ENCODE data around the gene SYT13. TPM values are rescaled to one million over a fixed set of nuclear protein-coding genes. Genes with fewer than 3 reads are reported as not detected.
"Not testable (repeated sequence)": the region's sequence is repeated elsewhere in the genome, so short reads cannot be mapped to it uniquely, and the experiment has no call there.

Gene SYT13
- total RNA-seq, 1 experiment from 2014 or later: 120 TPM

DNA sequence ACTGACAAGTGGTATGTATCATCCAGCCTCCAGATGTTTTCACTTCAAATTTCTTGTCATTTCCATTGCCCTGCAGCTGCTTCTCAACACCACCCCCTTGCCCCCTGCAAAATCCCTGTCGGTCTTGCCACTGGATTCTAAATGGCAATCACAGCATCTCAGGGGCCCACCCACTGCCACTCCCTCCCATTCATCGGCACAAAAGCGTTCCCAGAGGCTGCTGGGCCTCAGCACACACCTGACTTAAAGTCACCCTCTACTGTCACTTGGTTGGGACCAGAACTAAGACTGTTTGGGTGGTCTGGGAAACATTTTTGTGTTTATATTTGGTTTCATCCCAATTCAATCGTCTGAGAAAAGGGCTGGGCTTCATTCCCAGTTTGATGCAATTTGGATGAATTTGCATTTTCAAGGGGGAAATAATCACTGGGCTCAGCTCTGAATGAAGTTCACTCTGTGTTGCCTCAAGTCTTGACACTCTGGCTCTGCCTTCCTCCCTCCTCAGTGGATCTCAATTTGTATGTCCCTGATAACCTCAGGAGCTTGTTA is 27.1 kb downstream of the SYT13 start:
- in situ Hi-C loops (cut with HindIII; ENCODE audit: low pct_unique_long_range_greater_than_20kb, low sequenced_read_pairs): no loop called here
- DNase-seq (ENCODE audit: low read depth): no peak

DNA sequence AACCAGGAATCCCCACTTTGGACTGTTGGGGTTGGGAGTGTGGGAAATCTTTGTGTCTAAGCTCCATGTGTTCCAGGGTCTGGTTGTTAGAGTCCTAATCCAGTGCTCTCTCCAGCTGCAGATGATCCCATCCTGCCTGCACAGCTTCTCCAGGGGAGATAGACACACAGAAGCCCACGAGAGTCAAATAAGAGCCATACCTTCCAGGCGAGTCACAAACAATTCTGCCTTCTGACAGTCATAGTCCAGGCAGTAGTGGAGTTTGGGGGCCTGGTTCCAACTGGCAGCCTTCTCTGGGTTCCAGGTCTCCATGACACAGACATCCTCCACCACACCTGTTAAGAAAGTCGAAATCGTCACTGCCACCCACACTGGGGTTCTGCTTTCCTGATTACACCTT is 32.1 kb downstream of the SYT13 start:
- DNase-seq (ENCODE audit: low read depth): no peak
- in situ Hi-C loops (cut with HindIII; ENCODE audit: low pct_unique_long_range_greater_than_20kb, low sequenced_read_pairs): no loop called here

DNA sequence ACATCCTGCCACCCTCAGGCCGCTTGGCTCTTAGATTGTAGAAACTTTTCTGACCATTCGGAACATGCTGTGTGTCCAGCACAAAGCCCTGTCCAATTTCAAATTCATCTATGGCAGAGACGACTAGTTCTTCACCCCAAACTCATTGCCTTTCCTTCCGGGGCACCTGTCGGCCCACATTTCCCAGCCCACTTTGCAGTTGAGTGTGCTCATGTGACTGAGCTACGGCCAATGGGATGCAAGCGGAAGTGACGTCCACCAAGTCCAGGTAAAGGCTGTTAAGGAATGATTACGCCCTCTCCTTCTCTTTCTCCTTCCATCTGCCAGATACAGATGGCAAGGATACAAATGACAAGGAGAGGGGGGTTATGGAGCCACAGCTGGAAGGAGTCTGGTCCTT is 32.5 kb downstream of the SYT13 start:
- DNase-seq (ENCODE audit: low read depth): no peak
- in situ Hi-C loops (cut with HindIII; ENCODE audit: low pct_unique_long_range_greater_than_20kb, low sequenced_read_pairs): no loop called here

DNA sequence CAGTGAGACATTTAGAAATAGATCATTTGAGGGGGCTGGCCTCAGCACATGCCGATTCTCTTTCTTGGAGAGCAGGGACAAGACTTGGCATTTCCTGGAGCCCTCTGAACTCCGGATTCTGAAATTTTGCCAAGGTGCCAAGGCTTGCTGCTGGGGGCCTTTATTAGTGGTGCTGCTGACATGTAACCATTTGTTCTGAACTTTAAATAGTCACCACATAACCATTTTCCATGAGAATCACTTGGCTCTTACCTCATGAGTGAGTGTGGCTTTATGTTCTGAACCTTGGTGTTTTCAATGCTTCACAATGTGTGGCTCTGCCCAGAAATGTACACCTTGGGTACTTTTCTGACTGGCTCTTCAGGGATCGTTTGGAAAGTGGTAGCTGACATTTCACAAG is 33.3 kb downstream of the SYT13 start:
- in situ Hi-C loops (cut with HindIII; ENCODE audit: low pct_unique_long_range_greater_than_20kb, low sequenced_read_pairs): no loop called here

DNA sequence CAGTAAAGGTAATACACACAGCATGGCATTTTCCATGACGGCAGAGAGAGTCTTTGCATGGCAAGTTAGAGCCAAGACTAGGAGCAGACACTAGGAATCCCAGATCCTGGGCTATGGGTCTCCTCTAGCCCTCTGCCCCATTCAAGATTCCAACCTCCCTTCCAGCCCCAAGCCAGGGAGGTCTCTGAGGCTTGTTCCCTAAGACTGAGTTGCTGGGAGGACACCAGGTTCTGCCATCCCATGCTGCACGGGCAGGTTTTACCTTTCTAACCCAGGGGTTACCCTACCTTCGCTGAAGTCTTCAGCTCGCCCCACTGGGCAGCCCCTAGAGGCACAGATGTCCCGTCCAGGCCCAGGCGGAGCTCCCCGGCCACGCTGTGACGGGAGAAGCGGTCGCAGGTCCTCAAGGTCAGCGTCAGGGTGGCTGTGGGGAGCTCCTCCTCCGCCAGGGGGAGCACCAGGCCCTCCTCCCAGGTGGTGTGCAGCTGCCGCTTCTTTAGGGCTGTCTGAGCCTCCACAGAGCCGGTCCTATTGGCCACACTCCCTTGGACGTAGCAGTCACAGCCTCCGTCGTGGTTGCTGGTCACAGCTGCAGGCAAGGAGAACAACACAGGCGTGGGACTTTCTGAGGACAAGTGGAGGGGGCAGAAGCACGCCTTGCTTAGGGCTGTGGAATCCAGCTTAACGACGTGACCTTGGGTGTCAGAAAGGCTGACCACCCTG is 33.8 kb downstream of the SYT13 start:
- no peak for DNase-seq (ENCODE audit: low read depth)

More for the DNA sequence above, 33.3 kb downstream of the SYT13 start:
- no peak for DNase-seq (ENCODE audit: low read depth)

DNA sequence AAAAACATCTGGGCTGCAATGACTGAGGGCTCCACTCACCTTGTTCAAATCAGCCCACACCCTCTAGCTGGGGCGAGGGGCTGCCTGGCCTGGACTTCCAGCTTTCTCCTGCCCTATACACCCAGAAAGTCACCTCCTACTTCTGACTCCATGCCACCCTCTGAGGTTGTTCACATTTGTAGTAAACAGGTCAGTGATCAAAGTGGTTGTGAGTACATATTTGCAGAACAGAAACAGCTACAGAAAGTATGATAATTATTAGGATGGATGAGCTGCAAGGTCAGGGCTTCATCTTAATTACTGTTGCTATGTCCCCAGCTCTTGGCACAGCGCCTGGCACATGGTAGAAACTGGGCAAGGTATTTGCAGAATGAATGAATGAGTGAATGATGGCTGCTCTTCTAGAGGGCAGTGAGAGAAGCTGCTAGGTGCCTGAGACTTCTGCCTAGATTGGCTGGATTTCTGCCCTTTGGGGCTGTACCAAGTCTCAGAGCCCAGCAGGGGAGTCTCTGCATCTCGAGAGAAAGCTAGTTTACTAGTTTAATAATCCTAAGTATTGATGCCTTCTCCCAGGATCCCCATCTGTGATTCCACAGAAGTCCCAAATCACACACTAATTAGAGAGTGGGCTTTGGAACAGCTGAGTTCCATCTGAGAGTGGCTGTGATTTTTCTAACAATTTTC is 36.0 kb downstream of the SYT13 start:
- in situ Hi-C loops (cut with HindIII; ENCODE audit: low pct_unique_long_range_greater_than_20kb, low sequenced_read_pairs): no loop called here
- DNase-seq (ENCODE audit: low read depth): no peak

More for the DNA sequence above, 33.8 kb downstream of the SYT13 start:
- in situ Hi-C loops (cut with HindIII; ENCODE audit: low pct_unique_long_range_greater_than_20kb, low sequenced_read_pairs): no loop called here

DNA sequence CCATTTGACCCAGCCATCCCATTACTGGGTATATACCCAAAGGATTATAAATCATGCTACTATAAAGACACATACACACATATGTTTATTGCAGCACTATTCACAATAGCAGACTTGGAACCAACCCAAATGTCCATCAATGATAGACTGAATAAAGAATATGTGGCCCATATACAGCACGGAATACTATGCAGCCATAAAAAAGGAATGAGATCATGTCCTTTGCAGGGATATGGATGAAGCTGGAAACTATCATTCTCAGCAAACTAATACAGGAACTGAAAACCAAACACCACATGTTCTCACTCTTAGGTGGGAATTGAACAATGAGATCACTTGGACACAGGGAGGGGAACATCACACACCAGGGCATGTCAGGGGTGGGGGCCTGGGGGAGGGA is 36.8 kb downstream of the SYT13 start:
- in situ Hi-C loops (cut with HindIII; ENCODE audit: low pct_unique_long_range_greater_than_20kb, low sequenced_read_pairs); DNase-seq (ENCODE audit: low read depth): not testable (repeated sequence)

DNA sequence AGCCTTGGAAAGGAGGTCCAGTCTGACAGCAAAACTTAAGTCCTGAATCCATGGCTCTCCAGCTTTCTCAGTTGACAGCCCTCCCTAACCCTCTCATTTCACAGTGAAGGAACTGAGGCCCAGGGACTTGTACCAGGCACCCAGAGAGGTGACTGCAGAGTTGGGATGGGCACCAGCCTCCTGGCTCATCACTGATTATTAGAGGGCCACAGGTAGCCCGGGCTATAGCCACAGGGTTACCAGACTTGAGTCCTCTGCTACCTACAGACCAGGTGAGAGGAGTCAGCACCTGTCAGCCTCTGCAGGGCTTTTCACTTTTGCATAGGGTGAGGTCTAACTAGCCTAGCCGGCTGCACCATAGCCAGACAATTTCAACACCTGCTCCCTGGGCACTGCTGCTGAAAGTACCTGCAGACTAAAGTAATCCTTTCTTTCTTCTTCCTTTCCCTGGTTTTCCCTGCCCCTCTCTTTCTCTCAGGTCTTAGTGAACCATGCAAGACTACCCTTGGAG is 37.6 kb downstream of the SYT13 start:
- DNase-seq (ENCODE audit: low read depth): no peak
- in situ Hi-C loops (cut with HindIII; ENCODE audit: low pct_unique_long_range_greater_than_20kb, low sequenced_read_pairs): no loop called here

DNA sequence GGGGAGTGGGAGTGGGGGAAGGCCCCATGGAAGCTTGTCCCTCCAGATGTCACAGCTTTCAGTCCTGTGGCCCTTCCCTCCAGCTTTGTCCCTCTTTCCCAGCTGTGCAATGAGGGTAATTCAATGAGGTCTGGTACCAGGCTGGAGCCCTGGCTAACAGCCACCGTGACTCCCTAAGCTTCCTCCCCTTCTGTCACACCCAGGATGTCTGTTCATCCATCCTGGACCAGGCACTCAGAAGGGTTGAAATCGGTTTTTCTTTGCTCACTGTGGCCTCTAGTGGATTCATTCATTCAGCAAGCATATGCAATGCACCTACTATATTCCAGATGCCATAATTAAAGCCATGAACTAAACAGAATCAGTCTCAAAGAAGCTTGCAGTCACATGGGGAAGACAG is 38.7 kb downstream of the SYT13 start:
- DNase-seq (ENCODE audit: low read depth): no peak
- in situ Hi-C loops (cut with HindIII; ENCODE audit: low pct_unique_long_range_greater_than_20kb, low sequenced_read_pairs): no loop called here

DNA sequence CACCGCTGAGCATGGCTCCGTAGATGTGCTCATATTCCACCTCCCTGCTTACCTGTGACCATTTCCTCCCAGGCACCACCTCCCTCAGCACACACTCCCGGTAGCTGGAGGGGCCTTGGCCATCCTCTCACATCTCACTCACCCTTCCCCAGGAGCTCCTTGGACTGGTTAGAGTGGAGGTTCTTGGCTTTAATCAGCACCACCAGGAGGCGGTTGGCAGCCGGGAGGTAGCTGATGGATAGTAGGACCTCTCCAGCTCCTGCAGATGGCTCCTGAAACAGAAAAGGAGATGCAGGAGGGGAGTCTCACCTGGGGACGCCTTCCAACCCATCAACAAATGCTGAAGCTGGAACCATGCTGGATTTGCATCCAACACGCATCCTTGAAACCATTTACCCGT is 39.9 kb downstream of the SYT13 start:
- in situ Hi-C loops (cut with HindIII; ENCODE audit: low pct_unique_long_range_greater_than_20kb, low sequenced_read_pairs): no loop called here
- DNase-seq (ENCODE audit: low read depth): no peak

DNA sequence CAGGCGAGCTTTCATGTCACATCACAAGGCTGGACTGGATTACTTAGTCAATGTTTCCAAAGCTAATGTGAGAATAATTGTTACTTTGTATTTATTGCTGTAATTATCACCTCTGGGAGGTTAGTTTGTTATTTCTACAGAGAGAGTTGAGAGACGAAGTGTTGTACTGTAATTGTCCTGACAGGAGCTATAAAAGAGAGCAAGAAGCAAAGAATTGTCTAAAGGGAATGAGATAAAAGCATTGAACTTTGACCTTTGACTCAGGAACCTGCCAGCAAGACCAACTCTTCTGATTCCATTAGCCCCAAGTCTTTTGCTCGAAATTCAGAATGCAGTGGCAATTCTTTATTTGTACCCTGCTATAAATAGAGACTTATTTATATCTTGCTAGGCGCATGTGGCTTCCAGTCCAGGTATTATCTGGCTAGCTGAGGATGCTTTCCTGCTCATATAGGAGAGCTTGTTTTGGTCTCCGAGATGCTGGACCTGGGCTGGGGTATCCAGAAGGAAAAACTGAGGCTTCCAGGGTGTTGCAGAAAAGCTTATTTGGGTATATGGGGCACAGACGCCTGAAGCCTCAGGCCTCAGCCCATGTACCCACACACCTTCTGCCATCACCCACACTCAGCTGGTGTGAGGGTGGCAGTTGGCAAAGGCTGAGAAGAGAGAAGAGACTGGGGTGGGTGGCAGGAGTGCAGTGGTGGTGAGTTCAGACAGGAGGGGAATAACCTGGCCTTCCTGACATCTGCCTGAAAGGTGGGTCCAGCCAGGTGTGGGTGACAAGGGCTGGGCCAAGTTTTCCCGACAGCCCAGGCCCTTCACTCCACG is 40.7 kb downstream of the SYT13 start:
- no peak for DNase-seq (ENCODE audit: low read depth)
- in situ Hi-C loops (cut with HindIII; ENCODE audit: low pct_unique_long_range_greater_than_20kb, low sequenced_read_pairs): no loop called here

DNA sequence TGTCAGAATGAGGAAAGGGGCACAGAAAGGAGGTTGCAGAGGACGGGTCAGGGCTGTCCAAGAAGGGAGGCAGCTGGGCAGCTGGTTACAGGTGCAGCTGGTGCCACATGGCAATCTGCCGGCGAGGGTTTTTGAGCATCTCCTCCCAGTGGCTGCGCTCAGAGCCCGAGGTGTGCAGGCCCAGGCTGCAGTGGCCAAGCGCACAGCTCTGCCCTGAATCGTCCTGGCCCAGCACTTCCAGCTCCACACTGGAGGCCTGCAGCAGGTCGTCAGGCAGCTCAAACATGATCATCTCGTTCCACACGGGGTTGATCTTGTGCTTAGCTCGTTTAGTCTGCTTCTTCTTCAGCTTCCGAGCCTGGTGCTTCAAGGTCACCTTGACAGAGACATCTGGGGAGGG is 42.2 kb downstream of the SYT13 start:
- no peak for DNase-seq (ENCODE audit: low read depth)
- in situ Hi-C loops (cut with HindIII; ENCODE audit: low pct_unique_long_range_greater_than_20kb, low sequenced_read_pairs): no loop called here

DNA sequence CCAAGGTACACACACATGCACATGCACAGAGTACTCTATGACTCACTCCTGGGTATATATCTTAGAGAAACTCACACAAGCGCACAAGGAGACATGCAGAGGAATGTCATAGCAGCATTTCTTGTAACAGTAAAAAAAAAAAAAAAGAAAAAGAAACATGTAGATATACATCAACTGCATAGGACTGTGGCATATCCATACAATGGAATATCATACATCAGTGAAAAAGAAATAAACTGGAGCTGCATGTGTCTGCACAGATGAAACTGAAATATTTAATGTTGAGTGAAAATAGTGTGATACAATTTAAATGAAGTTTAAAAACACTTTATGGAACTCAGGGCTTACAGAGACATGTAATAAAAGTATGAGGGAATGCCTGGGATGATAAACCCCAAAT is 46.4 kb downstream of the SYT13 start:
- DNase-seq (ENCODE audit: low read depth): no peak
- in situ Hi-C loops (cut with HindIII; ENCODE audit: low pct_unique_long_range_greater_than_20kb, low sequenced_read_pairs): no loop called here

DNA sequence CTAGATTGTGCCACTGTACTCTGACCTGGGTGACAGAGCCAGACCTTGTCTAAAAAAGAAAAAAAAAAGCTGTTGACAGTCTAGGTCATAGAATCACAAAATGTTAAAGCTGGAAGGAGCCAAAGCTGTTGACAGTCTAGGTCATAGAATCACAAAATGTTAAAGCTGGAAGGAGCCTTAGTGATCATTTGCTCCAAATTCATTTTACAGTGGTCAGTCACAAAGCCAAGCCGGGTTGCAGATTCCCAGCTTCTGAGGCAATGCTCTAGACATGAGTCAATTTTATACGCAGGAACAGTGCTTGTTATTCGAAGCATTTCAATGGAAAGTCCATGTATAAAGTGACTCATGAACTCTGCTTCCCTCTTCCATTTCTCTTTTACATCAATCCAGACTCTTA is 47.4 kb downstream of the SYT13 start:
- DNase-seq (ENCODE audit: low read depth): peak; percentile 33
- in situ Hi-C loops (cut with HindIII; ENCODE audit: low pct_unique_long_range_greater_than_20kb, low sequenced_read_pairs): no loop called here

DNA sequence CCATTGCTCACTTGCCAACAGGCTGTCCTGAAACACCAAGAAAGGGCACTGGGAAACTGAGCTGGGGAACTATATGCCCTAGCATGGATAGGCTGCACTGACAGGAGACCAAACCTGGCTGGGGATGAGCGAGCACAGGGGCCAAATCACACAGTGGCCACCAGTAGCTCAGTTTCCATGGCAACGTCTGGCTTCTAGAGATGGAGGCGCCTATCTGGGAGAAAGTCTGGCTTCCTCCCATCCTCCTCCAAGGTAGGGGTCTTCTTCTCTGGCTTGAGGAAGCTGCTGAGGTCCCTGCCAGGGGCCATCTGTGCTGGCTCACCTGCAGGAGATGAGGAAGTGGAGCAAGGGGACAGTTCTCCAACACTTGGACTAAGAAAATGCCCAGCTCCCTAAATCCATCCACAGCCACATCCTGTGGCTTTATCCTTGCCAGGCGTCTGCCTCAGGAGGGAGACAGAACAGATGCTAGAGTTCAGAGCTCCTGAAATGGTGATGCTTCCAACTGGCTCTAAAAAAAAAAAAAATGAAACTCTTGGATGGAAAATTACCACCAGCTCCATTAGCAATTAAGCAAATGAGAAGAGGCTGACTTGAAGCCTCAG is 48.3 kb downstream of the SYT13 start:
- no peak for DNase-seq (ENCODE audit: low read depth)
- in situ Hi-C loops (cut with HindIII; ENCODE audit: low pct_unique_long_range_greater_than_20kb, low sequenced_read_pairs): no loop called here

DNA sequence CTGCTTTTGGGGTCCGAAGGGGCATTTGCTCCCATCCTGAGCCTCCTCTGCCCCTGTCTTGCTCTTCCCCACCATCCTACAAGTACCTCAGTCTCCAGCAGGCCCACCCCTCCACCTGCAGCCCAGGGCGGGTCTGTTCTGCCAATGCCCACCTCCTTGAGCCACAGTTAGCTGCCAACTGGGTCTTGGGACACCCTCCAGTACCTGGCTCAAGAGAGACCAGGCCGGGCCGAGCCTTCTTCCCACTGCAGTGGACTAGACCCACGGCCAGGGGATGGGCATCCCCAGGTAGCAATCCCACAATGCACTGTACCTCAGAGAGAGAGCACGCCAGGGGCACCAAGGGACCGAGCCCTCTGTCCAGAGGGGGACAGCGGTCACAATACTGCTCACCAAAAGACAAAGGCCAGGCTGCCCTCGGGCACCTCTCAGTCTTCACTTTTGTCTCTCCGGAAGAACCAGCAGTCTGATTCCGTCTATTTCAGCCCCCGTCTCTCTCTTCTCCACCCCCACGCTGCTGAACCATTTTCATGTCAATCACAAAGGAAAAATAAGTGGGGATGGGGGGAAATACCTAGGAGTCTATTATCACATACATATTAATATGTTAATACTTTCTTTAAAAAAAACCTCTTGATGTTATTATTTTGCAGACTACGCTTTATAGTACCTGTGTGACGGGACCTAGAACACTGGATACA is 51.7 kb downstream of the SYT13 start:
- DNase-seq (ENCODE audit: low read depth): no peak
- in situ Hi-C loops (cut with HindIII; ENCODE audit: low pct_unique_long_range_greater_than_20kb, low sequenced_read_pairs): no loop called here

DNA sequence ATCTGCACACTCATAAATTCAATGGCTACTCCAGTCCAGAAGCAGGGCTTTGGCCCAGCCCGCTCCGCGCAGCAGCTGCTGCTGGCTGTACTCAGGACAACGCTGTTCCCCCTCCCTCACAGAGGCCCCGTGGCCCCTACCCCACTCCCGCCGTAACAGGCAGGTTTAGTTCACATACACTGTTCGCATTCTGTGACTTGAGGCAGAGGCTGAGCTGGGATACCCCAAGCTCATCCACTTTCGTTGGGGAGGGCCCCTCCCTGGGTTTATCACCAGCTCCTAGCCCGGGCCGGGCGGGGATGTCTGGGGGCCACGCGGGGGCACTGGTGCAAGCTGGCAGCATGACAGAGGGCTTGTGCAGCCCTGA is 52.4 kb downstream of the SYT13 start:
- in situ Hi-C loops (cut with HindIII; ENCODE audit: low pct_unique_long_range_greater_than_20kb, low sequenced_read_pairs): no loop called here
- DNase-seq (ENCODE audit: low read depth): no peak
